ENCODE measurements around the gene DIAPH2.

- TF ChIP-seq, protein P1, sequence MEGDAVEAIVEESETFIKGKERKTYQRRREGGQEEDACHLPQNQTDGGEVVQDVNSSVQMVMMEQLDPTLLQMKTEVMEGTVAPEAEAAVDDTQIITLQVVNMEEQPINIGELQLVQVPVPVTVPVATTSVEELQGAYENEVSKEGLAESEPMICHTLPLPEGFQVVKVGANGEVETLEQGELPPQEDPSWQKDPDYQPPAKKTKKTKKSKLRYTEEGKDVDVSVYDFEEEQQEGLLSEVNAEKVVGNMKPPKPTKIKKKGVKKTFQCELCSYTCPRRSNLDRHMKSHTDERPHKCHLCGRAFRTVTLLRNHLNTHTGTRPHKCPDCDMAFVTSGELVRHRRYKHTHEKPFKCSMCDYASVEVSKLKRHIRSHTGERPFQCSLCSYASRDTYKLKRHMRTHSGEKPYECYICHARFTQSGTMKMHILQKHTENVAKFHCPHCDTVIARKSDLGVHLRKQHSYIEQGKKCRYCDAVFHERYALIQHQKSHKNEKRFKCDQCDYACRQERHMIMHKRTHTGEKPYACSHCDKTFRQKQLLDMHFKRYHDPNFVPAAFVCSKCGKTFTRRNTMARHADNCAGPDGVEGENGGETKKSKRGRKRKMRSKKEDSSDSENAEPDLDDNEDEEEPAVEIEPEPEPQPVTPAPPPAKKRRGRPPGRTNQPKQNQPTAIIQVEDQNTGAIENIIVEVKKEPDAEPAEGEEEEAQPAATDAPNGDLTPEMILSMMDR (conservative IDR thresholded peaks at IDR 0.05; ENCODE audit: low read length): no peak
- no peak for TF ChIP-seq EZH2phosphoT487 (IDR thresholded peaks at IDR 0.05; ENCODE audit: borderline replicate concordance)
These were observed 222.1 kb downstream of the DIAPH2 start for GRCh38 chrX:96906741-96907140.
